ENCODE data around the gene APBB1. TPM values are rescaled to one million over a fixed set of nuclear protein-coding genes. Genes with fewer than 3 reads are reported as not detected.

Gene APBB1
- total RNA-seq, 4 donors from 2014 or later = 9.8 to 31.4 (median 15.0) TPM

DNA sequence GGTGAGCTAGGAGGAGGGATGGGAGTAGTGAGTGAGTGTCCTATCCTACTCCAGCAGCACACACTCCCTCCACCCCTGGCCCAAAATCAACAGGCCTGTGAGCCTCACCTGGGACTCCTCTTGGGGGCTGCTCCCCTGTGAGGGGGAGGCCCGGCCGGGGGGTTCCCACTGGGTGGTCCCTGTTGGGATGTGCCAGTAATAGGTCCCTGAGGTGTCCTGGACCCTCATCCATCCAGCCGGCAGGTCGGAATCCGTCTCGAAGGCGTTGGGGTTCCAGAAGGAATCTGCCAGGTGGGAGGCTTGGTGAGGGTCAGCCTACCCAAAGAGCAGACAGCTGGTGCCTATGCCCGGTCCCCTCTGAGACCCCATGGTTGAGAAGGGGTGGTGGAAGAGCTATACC is 15.4 kb downstream of the APBB1 start:
- no peaks in the 10 kb centered on the region for H3K9me3 ChIP-seq
- peak overlapping the region; percentile 1 to 82 (median 69) for H3K27ac ChIP-seq
- peaks cover 0 to 35% (median 14%) of the 10 kb centered on the region in 4 donors for H3K4me1 ChIP-seq
- H3K36me3 ChIP-seq = no peaks in the 10 kb centered on the region
- no peak for DNase-seq
- no peaks in the 10 kb centered on the region for H3K27me3 ChIP-seq
- H3K4me3 ChIP-seq = no peak overlapping the region
- TF ChIP-seq, protein P1, sequence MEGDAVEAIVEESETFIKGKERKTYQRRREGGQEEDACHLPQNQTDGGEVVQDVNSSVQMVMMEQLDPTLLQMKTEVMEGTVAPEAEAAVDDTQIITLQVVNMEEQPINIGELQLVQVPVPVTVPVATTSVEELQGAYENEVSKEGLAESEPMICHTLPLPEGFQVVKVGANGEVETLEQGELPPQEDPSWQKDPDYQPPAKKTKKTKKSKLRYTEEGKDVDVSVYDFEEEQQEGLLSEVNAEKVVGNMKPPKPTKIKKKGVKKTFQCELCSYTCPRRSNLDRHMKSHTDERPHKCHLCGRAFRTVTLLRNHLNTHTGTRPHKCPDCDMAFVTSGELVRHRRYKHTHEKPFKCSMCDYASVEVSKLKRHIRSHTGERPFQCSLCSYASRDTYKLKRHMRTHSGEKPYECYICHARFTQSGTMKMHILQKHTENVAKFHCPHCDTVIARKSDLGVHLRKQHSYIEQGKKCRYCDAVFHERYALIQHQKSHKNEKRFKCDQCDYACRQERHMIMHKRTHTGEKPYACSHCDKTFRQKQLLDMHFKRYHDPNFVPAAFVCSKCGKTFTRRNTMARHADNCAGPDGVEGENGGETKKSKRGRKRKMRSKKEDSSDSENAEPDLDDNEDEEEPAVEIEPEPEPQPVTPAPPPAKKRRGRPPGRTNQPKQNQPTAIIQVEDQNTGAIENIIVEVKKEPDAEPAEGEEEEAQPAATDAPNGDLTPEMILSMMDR (IDR thresholded peaks at IDR 0.05) = no peak
- TF ChIP-seq POLR2A (IDR thresholded peaks at IDR 0.05) = no peak

DNA sequence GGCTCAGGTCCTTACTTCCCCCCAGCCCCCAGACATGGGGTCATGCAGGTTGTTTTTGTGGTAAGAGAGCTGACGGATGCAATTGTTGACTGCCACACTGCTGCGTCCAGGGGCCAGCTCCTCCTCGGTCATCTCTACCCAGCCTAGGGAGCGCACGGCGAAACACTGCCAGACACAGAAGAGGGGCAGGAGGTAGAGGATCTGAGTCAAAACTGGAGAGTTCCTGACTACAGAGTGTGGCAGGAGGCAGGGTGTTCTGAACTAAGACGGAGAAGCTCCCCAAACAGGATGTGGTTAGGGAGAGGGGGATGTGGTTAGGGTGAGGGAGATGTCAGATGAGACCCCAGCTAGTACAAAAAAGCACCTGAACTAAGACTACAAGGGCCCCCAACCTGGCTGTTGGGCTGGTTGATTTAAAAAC is 16.3 kb downstream of the APBB1 start:
- H3K4me1 ChIP-seq = peaks cover 0 to 35% (median 14%) of the 10 kb centered on the region in 4 donors
- peak overlapping the region in 2 of 4 donors; percentile 16 to 32 for H3K4me3 ChIP-seq
- no peaks in the 10 kb centered on the region for H3K9me3 ChIP-seq
- H3K36me3 ChIP-seq = no peaks in the 10 kb centered on the region
- DNase-seq = peak in 2 of 3 donors; percentile 92 to 93
- peak overlapping the region; percentile 51 to 82 (median 72) for H3K27ac ChIP-seq
- no peak for TF ChIP-seq POLR2A (IDR thresholded peaks at IDR 0.05)
- TF ChIP-seq, protein P1 (IDR thresholded peaks at IDR 0.05) = no peak
- H3K27me3 ChIP-seq = no peaks in the 10 kb centered on the region

DNA sequence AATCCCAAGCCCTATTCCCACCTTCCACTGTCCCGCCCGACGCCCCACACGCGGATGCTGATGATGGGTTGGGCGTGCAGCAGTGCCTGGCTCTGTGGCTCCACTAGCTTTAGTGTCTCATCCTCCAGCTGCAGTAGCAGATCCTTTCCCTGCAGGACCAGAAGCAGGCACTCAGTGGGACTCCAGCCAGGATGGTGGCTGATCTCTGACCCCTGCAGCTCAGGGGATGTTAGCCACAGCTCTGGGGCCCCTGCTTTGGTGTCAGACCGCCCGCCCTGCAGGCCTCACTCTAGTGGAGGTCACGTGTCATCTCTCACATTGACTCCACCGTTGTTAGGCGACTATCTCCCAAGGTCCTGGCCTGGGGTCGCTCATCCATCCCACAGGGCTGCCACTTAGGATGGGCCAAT is 16.8 kb downstream of the APBB1 start:
- DNase-seq = peak in 2 of 3 donors; percentile 51 to 56
- Histone ChIP-seq H3K36me3 (no peaks in the 10 kb centered on the region), H3K27ac (peak overlapping the region; percentile 51 to 82 (median 66))

DNA sequence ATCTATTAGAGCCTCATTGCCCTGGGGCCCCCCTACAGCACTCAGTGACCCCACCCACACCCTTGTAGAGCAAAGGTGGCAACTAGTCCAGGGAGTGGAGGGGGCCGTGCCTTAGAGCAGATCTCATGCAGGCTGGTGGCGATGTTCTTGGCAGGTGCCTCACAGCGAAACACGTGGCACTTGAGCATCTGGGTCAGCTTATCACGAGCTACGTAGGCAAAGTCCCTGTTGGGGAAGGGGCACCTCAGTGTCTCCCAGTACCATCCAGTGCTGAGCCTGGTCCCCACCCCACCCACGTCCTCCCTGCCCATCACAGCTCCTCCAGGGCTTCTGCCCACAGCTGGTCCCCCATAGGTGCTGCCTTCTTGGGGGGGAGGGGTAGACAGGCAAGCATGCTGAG is 17.4 kb downstream of the APBB1 start:
- H3K9me3 ChIP-seq = no peaks in the 10 kb centered on the region
- no peaks in the 10 kb centered on the region for H3K36me3 ChIP-seq
- H3K4me3 ChIP-seq = no peak overlapping the region
- peak overlapping the region in 3 of 4 donors; percentile 61 to 82 (median 72) for H3K27ac ChIP-seq
- DNase-seq = peak in 1 of 3 donors; percentile 44
- TF ChIP-seq, protein P1 (IDR thresholded peaks at IDR 0.05) = no peak
- no peak for TF ChIP-seq POLR2A (IDR thresholded peaks at IDR 0.05)
- H3K4me1 ChIP-seq = peaks cover 0 to 35% (median 14%) of the 10 kb centered on the region in 4 donors
- no peaks in the 10 kb centered on the region for H3K27me3 ChIP-seq

More for the DNA sequence above, 16.8 kb downstream of the APBB1 start:
- Histone ChIP-seq H3K4me3 (peak overlapping the region in 2 of 4 donors; percentile 16 to 32), H3K27me3 (no peaks in the 10 kb centered on the region), H3K9me3 (no peaks in the 10 kb centered on the region), H3K4me1 (peaks cover 0 to 35% (median 14%) of the 10 kb centered on the region in 4 donors)
- TF ChIP-seq POLR2A (IDR thresholded peaks at IDR 0.05) = no peak
- TF ChIP-seq, protein P1 (IDR thresholded peaks at IDR 0.05) = no peak

DNA sequence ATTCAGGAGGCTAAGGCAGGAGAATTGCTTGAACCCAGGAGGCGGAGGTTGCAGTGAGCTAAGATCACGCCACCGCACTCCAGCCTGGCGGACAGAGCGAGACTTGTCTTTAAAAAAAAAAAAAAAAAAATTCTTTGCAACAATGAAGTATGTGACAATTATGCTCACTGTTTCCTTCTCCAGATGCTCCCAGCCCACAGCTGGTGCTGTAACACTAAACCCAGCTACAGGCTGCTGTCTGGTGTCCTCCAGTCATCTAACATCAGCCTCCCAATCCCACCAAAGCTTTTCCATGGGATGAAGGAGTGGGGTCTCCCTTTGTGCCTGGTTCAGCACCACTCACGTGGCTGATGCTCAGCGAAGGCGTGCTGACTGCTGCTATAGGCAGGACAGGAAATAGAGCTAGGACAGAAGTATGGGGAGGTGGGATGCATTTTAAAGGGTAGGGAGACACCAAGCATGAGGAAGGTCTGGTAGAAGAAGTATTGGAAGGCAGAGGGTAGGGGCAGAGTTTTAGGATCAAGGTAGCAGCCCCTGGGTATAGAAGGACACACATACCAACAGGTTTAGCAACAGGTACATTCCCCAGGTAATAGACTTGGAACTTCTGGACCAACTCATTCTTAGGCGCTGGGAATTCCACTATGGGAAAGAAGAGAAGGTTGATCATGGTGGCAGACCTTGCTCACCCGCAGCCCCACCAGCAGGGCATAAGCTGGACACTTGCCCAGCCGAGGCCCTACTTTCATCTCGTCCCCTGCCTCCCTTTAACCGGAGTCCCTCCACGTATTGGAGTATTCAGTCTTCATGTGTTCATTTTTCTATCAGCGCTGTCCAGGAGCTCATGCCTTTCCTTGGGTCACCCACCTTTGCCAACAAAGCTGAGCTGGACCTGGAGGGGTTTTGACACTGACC is 18.2 kb downstream of the APBB1 start:
- no peaks in the 10 kb centered on the region for H3K9me3 ChIP-seq
- peak overlapping the region in 2 of 4 donors; percentile 72 to 82 for H3K27ac ChIP-seq
- H3K4me1 ChIP-seq = peaks cover 0 to 35% (median 12%) of the 10 kb centered on the region in 4 donors
- no peak overlapping the region for H3K4me3 ChIP-seq
- no peak for DNase-seq
- TF ChIP-seq, protein P1 (IDR thresholded peaks at IDR 0.05) = no peak
- TF ChIP-seq POLR2A (IDR thresholded peaks at IDR 0.05) = no peak
- no peaks in the 10 kb centered on the region for H3K27me3 ChIP-seq
- H3K36me3 ChIP-seq = no peaks in the 10 kb centered on the region

All from Peyer's patch (tissue), 4 donors.